Adipose tissue (tissue), 3 donors: ENCODE results near the gene TMEM167B. TPM values are rescaled to one million over a fixed set of nuclear protein-coding genes. Genes with fewer than 3 reads are reported as not detected.
"Not testable (repeated sequence)": the region's sequence is repeated elsewhere in the genome, so short reads cannot be mapped to it uniquely, and the experiment has no call there.

Experiments
- H3K27ac ChIP-seq: one replicate; pipeline ENCODE4 v1.5.1; 2013; ENCODE audit warnings: low read depth, low read length
- WGBS, 3 donors: extraction: QIAGEN DNeasy Blood & Tissue Kit; methylation state at CpG; one replicate each; pipeline ENCODE4 v1.1.7; 2013; 5-methylcytosine and 5-hydroxymethylcytosine counted together
- polyA plus RNA-seq, 3 donors: library from polyadenylated mRNA; stranded (reverse); fragments of 200-250 nt; gene quantifications; one replicate each; pipeline ENCODE4 v1.2.3, GENCODE V29; 2013
- donor health status: healthy with polysubstance abuse.
- donor health status: Bipolar disorder and iron deficiency.
- donor health status: healthy.

Gene TMEM167B
- polyA plus RNA-seq = 10 to 100 TPM; 15.4 to 25.5 (median 18.8) TPM

GRCh38 chr1:109090196-109091077, at the start of gene TMEM167B:
TMEM167B (plus strand) TSS chr1:109090764; CDS start chr1:109090873, 109 bp downstream.
- peak within 1 kb of the TSS; percentile 75 for H3K27ac ChIP-seq
- 2 to 3% (median 3%) methylated on average over 63 to 67 of the region's 67 CpGs for WGBS, 3 donors

GRCh38 chr1:109040989-109041620, 49.5 kb upstream of the TMEM167B start:
- H3K27ac ChIP-seq = no peak overlapping the region
- WGBS, 3 donors = 0 to 1% (median 1%) methylated on average over 44 of the region's 44 CpGs

GRCh38 chr1:109041621-109042468, 48.7 kb upstream of the TMEM167B start, which contains the start of gene WDR47:
WDR47 (minus strand) TSS chr1:109042102; CDS start chr1:109023512, 18,590 bp downstream.
- WGBS, 3 donors = 0 to 1% (median 1%) methylated on average over 71 to 88 of the region's 90 CpGs

GRCh38 chr1:109045595-109045994, 45.0 kb upstream of the TMEM167B start:
- no peak overlapping the region for H3K27ac ChIP-seq
- WGBS, 3 donors = 68 to 71% (median 71%) methylated on average over 1 of the region's 1 CpG

More at GRCh38 chr1:109041621-109042468, 48.7 kb upstream of the TMEM167B start, which contains the start of gene WDR47:
- no peak within 1 kb of the TSS for H3K27ac ChIP-seq

- H3K27ac ChIP-seq = no peak overlapping the region
- WGBS, 3 donors = 72 to 86% (median 85%) methylated on average over 4 of the region's 4 CpGs
Measured at GRCh38 chr1:109046671-109047070, 43.9 kb upstream of the TMEM167B start.

GRCh38 chr1:109047339-109047738, 43.2 kb upstream of the TMEM167B start:
- 78 to 87% (median 83%) methylated on average over 6 of the region's 6 CpGs for WGBS, 3 donors
- H3K27ac ChIP-seq = no peak overlapping the region

- H3K27ac ChIP-seq = no peak overlapping the region
- 12 to 38% (median 14%) methylated on average over 2 of the region's 2 CpGs for WGBS, 3 donors
Measured at GRCh38 chr1:109048335-109048734, 42.2 kb upstream of the TMEM167B start.

- H3K27ac ChIP-seq = no peak overlapping the region
- WGBS, 3 donors = 79% methylated on average over 7 of the region's 7 CpGs
Measured at GRCh38 chr1:109050228-109050995, 40.2 kb upstream of the TMEM167B start.

- 92 to 97% (median 97%) methylated on average over 3 of the region's 3 CpGs for WGBS, 3 donors
- H3K27ac ChIP-seq = not testable (repeated sequence)
Measured at GRCh38 chr1:109052145-109052544, 38.4 kb upstream of the TMEM167B start.

GRCh38 chr1:109056064-109056463, 34.5 kb upstream of the TMEM167B start:
- 90 to 92% (median 90%) methylated on average over 3 of the region's 3 CpGs for WGBS, 3 donors
- no peak overlapping the region for H3K27ac ChIP-seq

GRCh38 chr1:109059026-109059425, 31.5 kb upstream of the TMEM167B start:
- H3K27ac ChIP-seq = no peak overlapping the region

GRCh38 chr1:109060707-109061106, 29.9 kb upstream of the TMEM167B start:
- 42 to 89% (median 87%) methylated on average over 7 of the region's 7 CpGs for WGBS, 3 donors
- H3K27ac ChIP-seq = no peak overlapping the region

GRCh38 chr1:109061183-109061582, 29.4 kb upstream of the TMEM167B start:
- no peak overlapping the region for H3K27ac ChIP-seq
- WGBS, 3 donors = 85 to 90% (median 87%) methylated on average over 4 of the region's 4 CpGs

GRCh38 chr1:109065137-109065536, 25.4 kb upstream of the TMEM167B start:
- H3K27ac ChIP-seq = no peak overlapping the region
- WGBS, 3 donors = 86 to 97% (median 95%) methylated on average over 3 of the region's 3 CpGs

- WGBS, 3 donors = 75 to 86% (median 84%) methylated on average over 8 of the region's 8 CpGs
- no peak overlapping the region for H3K27ac ChIP-seq
Measured at GRCh38 chr1:109067883-109068282, 22.7 kb upstream of the TMEM167B start.

GRCh38 chr1:109069294-109069693, 21.3 kb upstream of the TMEM167B start:
- H3K27ac ChIP-seq = no peak overlapping the region
- 77 to 92% (median 90%) methylated on average over 1 of the region's 1 CpG for WGBS, 3 donors

GRCh38 chr1:109075531-109076490, 14.8 kb upstream of the TMEM167B start, which contains the start of gene TAF13:
TAF13 (minus strand) TSS chr1:109076003; CDS start chr1:109075947, 56 bp downstream.
- peak within 1 kb of the TSS; percentile 86 for H3K27ac ChIP-seq
- WGBS, 3 donors = 4 to 5% (median 5%) methylated on average over 39 of the region's 39 CpGs
